Lower leg skin (tissue), 4 donors: Measurements from ENCODE around the gene AKT3. TPM values are rescaled to one million over a fixed set of nuclear protein-coding genes. Genes with fewer than 3 reads are reported as not detected.

Experiments used
- DNase-seq, 2 donors: peaks; one replicate each; pipeline ENCODE4 v3.0.0-alpha.2; 2019; ENCODE audit warnings: low spot score in 2 of 2
- H3K4me3 ChIP-seq: fragments of 200-600 bp; sonication (generic); 2 replicates; pipeline ENCODE4 v1.5.1; 2017; ENCODE audit warnings: mild to moderate bottlenecking, low read depth; ENCODE audit not compliant: poor library complexity, severe bottlenecking
- CTCF ChIP-seq, 3 donors: fragments of 450-650 bp; IDR thresholded peaks; one replicate each; pipeline ENCODE4 v1.5.1; 2016; ENCODE audit warnings: antibody characterized with exemption in 3 of 3, mild to moderate bottlenecking in 3 of 3, moderate library complexity in 2 of 3
- POLR2A ChIP-seq, 2 donors: fragments of 450-650 bp; IDR thresholded peaks; one replicate each; pipeline ENCODE4 v1.6.1; 2016 to 2017; ENCODE audit warnings: antibody characterized with exemption in 2 of 2, mild to moderate bottlenecking in 1 of 2, moderate library complexity in 1 of 2
- WGBS, 2 donors: methylation state at CpG; one replicate each; pipeline ENCODE4 v1.1.5; 2018; 5-methylcytosine and 5-hydroxymethylcytosine counted together
- intact Hi-C: fragments of 100-400 bp; cut with DNase I; formaldehyde crosslinking; loops from one replicate; pipeline ENCODE4 v1.15.0; 2023; ENCODE audit warnings: low total_unique reads
- total RNA-seq, 4 donors: library from RNA; depleted of rRNA; stranded (reverse); fragments of >200 nt; gene quantifications; one replicate each; pipeline ENCODE4 v1.1.0, GENCODE V29; 2016

Gene AKT3
- total RNA-seq, 4 donors from 2014 or later = 7.8 to 16.3 (median 10.4) TPM

GRCh38 chr1:243564814-243565213 is 285.2 kb downstream of the AKT3 start:
- H3K4me3 ChIP-seq = no peak overlapping the region
- no peak for DNase-seq
- intact Hi-C loops = no loop called here
- TF ChIP-seq POLR2A (IDR thresholded peaks at IDR 0.05) (no peak), CTCF (IDR thresholded peaks at IDR 0.05) (no peak)

DNA sequence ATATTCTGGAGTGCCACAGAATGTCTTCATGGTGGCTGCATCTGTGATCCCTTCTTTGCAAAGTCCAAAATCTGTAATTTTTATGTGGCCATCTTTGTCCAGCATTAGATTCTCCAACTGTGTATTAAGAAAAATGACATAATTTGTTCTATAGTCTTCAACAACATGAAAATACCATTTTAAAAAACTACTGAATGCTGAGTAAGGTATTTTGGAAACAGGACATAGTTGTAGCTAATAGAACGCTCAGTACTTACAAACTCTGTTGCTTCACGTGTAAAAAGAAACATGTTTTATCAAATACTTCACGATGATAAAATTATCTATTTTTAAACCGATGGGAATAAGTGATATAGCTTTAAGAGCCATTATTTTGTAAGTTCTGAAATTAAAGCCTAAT is 286.3 kb downstream of the AKT3 start:
- intact Hi-C loops = no loop called here
- H3K4me3 ChIP-seq = no peak overlapping the region
- DNase-seq = no peak
- 92 to 93% methylated on average over 4 of the region's 4 CpGs for WGBS, 2 donors
- TF ChIP-seq CTCF (IDR thresholded peaks at IDR 0.05) (no peak), POLR2A (IDR thresholded peaks at IDR 0.05) (no peak)

DNA sequence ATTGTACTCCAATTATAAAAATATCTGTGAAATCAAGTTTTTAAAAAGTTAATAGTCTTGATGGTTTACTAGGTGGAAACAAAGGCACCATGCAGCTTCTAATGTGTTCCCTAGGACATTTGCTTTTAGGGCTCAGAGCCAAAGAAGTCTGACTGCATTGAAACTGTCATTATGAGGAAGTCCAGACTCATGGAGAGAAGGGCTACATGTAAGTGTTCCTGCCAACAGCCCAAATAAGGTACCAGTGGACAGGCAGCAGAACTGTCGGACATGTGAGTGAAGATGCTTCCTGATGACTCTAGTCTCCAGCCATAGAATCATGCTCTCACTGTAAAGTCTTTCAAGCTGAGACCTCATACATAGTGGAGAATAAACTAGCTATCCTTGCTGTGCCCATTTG is 287.6 kb downstream of the AKT3 start:
- intact Hi-C loops = no loop called here
- DNase-seq = no peak
- TF ChIP-seq POLR2A (IDR thresholded peaks at IDR 0.05) = no peak
- TF ChIP-seq CTCF (IDR thresholded peaks at IDR 0.05) = no peak
- H3K4me3 ChIP-seq = no peak overlapping the region
- 91 to 100% methylated on average over 1 of the region's 1 CpG for WGBS, 2 donors

DNA sequence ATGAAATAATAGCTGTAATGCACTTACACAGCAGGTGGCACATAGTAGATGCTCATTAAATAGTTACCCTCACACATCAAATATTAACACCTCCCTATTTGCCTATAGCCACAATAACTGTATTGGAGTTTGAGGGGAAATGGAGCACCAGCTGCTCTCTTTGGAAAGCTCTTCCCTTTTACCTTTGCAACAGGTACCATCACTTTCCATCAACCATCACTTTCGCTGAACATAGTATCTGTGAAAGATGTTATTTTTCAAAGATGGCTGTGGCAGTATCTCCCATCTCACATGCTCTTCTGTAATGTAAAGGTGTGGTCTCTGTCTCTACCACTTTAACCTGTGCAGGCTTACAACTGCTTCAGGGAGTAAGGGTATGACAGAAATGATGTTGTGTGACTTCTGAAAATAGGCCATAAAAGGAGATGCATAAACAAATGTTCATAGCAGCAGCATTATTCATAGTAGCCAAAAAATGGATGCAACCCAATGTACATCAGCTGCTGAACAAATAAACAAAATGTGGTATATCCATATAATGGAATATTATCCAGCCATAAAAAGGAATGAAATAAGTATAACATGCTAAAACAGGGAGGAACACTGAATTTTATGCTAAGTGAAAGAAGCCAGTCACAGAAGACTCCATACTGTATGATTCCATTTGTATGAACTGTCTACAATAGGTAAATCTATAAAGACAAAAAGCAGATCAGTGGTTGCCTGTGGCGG is 288.3 kb downstream of the AKT3 start:
- intact Hi-C loops = no loop called here
- WGBS, 2 donors = 94 to 100% methylated on average over 2 of the region's 2 CpGs
- H3K4me3 ChIP-seq = no peak overlapping the region
- TF ChIP-seq CTCF (IDR thresholded peaks at IDR 0.05) (no peak), POLR2A (IDR thresholded peaks at IDR 0.05) (no peak)
- DNase-seq = no peak

GRCh38 chr1:243559575-243560162 is 290.4 kb downstream of the AKT3 start:
- intact Hi-C loops = no loop called here
- TF ChIP-seq CTCF (IDR thresholded peaks at IDR 0.05) = no peak
- TF ChIP-seq POLR2A (IDR thresholded peaks at IDR 0.05) = no peak
- H3K4me3 ChIP-seq = no peak overlapping the region
- 87 to 92% methylated on average over 7 of the region's 7 CpGs for WGBS, 2 donors
- DNase-seq = no peak
